ENCODE results near the gene PPP1R14B.

Gene PPP1R14B

GRCh38 chr11:64252003-64252872, 5.5 kb upstream of the PPP1R14B start:
- H3K4me3 ChIP-seq (ENCODE audit: low read depth, low read length), result peak overlapping the region; percentile 63
- no peak for DNase-seq (ENCODE audit: low read depth, low spot score)
- TF ChIP-seq CTCF (IDR thresholded peaks at IDR 0.05; ENCODE audit: low read depth, low read length), result peak; percentile 45
- in situ Hi-C loops (cut with HindIII; ENCODE audit: low sequenced_read_pairs), result no loop called here

GRCh38 chr11:64251753-64252002, 4.9 kb upstream of the PPP1R14B start:
- TF ChIP-seq CTCF (IDR thresholded peaks at IDR 0.05; ENCODE audit: low read depth, low read length), result no peak
- in situ Hi-C loops (cut with HindIII; ENCODE audit: low sequenced_read_pairs), result no loop called here
- peak overlapping the region; percentile 63 for H3K4me3 ChIP-seq (ENCODE audit: low read depth, low read length)
- DNase-seq (ENCODE audit: low read depth, low spot score), result no peak

GRCh38 chr11:64251016-64251752, 4.4 kb upstream of the PPP1R14B start, which contains the start of gene PLCB3:
PLCB3 (plus strand) TSS chr11:64251530; CDS start chr11:64251650, 120 bp downstream.
- in situ Hi-C loops (cut with HindIII; ENCODE audit: low sequenced_read_pairs), result no loop called here
- TF ChIP-seq CTCF (IDR thresholded peaks at IDR 0.05; ENCODE audit: low read depth, low read length), result peak; percentile 63
- peak within 1 kb of the TSS; percentile 63 for H3K4me3 ChIP-seq (ENCODE audit: low read depth, low read length)
- DNase-seq (ENCODE audit: low read depth, low spot score), result no peak

GRCh38 chr11:64250415-64251015, 3.8 kb upstream of the PPP1R14B start:
- in situ Hi-C loops (cut with HindIII; ENCODE audit: low sequenced_read_pairs), result no loop called here
- H3K4me3 ChIP-seq (ENCODE audit: low read depth, low read length), result peak overlapping the region; percentile 50
- TF ChIP-seq CTCF (IDR thresholded peaks at IDR 0.05; ENCODE audit: low read depth, low read length), result no peak

GRCh38 chr11:64249563-64250414, 3.0 kb upstream of the PPP1R14B start:
- in situ Hi-C loops (cut with HindIII; ENCODE audit: low sequenced_read_pairs), result no loop called here
- no peak overlapping the region for H3K4me3 ChIP-seq (ENCODE audit: low read depth, low read length)
- DNase-seq (ENCODE audit: low read depth, low spot score), result no peak
- TF ChIP-seq CTCF (IDR thresholded peaks at IDR 0.05; ENCODE audit: low read depth, low read length), result no peak

More at GRCh38 chr11:64250415-64251015, 3.8 kb upstream of the PPP1R14B start:
- no peak for DNase-seq (ENCODE audit: low read depth, low spot score)

GRCh38 chr11:64249038-64249437, 2.3 kb upstream of the PPP1R14B start:
- in situ Hi-C loops (cut with HindIII; ENCODE audit: low sequenced_read_pairs), result no loop called here
- no peak for DNase-seq (ENCODE audit: low read depth, low spot score)
- no peak overlapping the region for H3K4me3 ChIP-seq (ENCODE audit: low read depth, low read length)
- no peak for TF ChIP-seq CTCF (IDR thresholded peaks at IDR 0.05; ENCODE audit: low read depth, low read length)
